ENCODE results near the gene MCC.

MCC gene

DNA sequence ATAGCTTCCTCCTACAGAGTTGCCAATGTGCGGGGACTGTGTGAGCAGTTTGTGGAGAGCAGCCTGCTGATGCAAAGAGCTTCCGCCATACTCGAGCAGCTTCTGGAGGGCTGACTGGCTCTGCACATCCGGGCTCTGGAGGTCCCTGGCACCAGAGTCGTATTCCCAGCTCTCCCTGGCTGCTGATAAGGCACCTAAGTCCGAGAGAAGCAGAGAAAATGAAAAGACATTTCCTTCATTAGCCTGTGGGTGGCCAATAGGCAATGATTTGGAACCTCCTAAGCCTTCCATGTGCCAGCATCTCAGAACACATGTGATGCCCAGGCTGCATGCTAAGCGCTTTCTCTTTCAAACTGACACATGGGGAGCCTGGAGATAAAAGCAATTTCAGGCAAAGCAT is 147.7 kb downstream of the MCC start:
- DNase-seq (ENCODE audit: low read depth) = no peak
- TF ChIP-seq, protein P1, sequence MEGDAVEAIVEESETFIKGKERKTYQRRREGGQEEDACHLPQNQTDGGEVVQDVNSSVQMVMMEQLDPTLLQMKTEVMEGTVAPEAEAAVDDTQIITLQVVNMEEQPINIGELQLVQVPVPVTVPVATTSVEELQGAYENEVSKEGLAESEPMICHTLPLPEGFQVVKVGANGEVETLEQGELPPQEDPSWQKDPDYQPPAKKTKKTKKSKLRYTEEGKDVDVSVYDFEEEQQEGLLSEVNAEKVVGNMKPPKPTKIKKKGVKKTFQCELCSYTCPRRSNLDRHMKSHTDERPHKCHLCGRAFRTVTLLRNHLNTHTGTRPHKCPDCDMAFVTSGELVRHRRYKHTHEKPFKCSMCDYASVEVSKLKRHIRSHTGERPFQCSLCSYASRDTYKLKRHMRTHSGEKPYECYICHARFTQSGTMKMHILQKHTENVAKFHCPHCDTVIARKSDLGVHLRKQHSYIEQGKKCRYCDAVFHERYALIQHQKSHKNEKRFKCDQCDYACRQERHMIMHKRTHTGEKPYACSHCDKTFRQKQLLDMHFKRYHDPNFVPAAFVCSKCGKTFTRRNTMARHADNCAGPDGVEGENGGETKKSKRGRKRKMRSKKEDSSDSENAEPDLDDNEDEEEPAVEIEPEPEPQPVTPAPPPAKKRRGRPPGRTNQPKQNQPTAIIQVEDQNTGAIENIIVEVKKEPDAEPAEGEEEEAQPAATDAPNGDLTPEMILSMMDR (conservative IDR thresholded peaks at IDR 0.05; ENCODE audit: control insufficient read depth, insufficient read depth, low read depth, low read length) = no peak
- no peak overlapping the region for H3K4me3 ChIP-seq (ENCODE audit: control insufficient read depth, low read depth, low read length)

DNA sequence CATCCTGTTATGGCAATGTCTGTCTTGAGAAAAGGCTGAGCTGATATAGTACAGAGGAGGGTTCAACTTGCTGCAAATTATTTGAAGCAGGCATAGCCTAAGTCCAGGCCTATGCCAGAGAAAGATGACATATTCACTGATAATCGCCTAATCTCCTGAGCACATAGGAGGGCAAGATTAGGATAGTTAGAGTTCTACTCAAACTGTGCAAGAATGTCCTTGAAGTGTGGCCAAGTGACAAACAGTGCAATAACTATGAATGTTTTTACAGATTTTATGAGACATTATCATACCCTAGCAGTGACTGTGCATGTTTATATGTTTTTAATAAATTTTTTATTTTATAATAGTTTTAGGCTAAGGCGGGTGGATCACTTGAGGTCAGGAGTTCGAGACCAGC is 149.6 kb downstream of the MCC start:
- TF ChIP-seq, protein P1 (conservative IDR thresholded peaks at IDR 0.05; ENCODE audit: control insufficient read depth, insufficient read depth, low read depth, low read length) = no peak
- peak; percentile 13 for DNase-seq (ENCODE audit: low read depth)
- H3K4me3 ChIP-seq (ENCODE audit: control insufficient read depth, low read depth, low read length) = no peak overlapping the region

DNA sequence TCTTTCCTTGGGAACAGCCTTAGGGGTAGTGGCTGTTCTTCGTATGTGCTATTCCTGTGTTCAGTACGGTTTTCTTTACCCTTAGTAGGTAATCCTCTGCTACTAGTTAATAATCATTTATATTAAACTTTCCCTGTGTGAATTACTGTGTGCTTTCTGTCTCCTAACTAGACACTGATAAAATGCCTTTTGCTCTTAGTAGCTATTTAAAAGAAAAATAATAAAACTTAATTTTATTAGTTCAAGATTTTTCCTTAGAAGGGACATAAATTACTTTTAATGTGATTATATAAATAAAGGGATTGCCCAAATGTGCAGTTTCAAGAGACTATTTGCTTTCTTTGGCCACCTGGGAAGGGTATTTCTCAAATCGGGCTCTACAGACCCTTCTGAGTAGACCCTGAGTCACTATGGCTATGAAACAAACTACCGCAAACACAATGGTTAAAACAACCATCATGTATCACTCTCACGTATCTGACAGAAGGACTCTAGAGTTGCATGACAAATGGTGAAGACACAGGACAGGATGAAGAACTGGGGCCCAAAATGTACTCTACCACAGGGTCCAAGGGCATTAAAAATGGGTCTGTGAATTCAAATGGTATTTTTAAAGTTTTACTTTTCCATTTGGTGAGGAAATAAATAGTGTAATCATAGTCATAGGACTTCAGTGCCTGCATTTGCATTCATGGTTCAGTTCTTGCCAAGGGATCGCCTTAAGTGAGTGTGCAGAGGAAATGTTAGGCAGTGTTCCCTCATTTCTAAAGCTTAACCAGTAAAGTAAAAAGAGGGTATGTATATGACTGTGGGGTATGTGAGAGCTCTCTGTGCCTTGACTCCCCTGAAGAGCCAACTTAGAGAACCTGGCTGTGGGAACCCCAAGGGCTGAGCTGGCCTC is 150.5 kb downstream of the MCC start:
- peak; percentile 59 for DNase-seq (ENCODE audit: low read depth)
- TF ChIP-seq, protein P1 (conservative IDR thresholded peaks at IDR 0.05; ENCODE audit: control insufficient read depth, insufficient read depth, low read depth, low read length) = no peak
- no peak overlapping the region for H3K4me3 ChIP-seq (ENCODE audit: control insufficient read depth, low read depth, low read length)

DNA sequence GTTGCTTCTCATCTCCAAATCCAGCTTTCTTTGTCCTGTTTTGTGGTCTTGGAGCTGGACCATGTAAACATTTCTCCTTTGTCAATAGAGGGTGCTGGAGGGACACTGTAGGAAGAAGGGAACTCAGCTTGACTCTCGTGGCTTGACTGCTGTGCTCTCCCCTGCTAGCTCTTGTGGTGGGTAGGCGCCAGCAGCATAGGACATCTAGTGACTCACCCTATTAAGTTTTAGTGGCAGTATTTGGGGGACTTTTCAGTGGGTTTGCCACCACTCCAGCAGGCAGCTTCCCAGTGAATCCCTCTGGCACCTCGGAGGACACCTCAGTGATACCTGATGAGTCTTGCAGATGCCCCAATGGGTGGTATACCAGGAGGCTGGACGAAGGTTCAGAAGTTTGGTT is 151.3 kb downstream of the MCC start:
- no peak overlapping the region for H3K4me3 ChIP-seq (ENCODE audit: control insufficient read depth, low read depth, low read length)
- peak; percentile 75 for DNase-seq (ENCODE audit: low read depth)
- TF ChIP-seq, protein P1 (conservative IDR thresholded peaks at IDR 0.05; ENCODE audit: control insufficient read depth, insufficient read depth, low read depth, low read length) = peak; percentile 54

DNA sequence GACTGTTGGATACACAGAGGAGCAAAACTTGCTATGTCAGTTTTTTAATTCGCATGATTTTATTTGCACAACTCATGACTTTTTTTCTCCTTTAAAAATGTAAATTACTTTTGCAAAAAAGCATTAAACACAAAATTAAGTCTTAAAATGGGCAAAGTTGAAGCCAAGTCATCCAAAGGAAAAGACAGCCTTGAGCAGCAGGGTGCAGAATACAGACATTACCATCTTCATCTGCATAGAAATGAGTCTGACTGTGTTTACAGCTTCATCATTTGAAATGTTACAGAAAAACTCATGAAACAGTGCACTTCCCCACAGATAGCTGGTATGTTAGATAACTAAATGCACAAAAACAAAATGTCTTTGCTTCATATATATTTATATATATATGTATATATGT is 154.8 kb downstream of the MCC start:
- DNase-seq (ENCODE audit: low read depth) = no peak
- TF ChIP-seq, protein P1 (conservative IDR thresholded peaks at IDR 0.05; ENCODE audit: control insufficient read depth, insufficient read depth, low read depth, low read length) = no peak
- no peak overlapping the region for H3K4me3 ChIP-seq (ENCODE audit: control insufficient read depth, low read depth, low read length)

DNA sequence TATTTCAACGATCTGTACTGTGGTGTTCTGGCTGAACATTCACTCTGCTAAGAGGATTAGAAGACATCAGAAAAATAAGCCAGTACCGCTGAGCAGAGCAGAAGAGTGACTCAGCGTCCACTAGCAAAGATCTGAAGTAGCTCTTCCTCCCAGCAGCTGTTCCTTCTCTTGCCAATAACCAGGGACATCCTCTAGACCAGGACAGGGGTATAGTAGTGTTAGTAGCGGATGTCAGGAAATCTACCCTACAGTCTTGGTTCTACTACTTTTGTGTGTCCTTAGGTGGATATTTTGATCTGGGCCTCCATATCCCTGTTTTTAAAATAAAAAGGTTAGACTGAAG is 157.1 kb downstream of the MCC start:
- H3K4me3 ChIP-seq (ENCODE audit: control insufficient read depth, low read depth, low read length) = no peak overlapping the region
- peak; percentile 58 for DNase-seq (ENCODE audit: low read depth)
- TF ChIP-seq, protein P1 (conservative IDR thresholded peaks at IDR 0.05; ENCODE audit: control insufficient read depth, insufficient read depth, low read depth, low read length) = no peak
